GM21367 (cell line): ENCODE data around the gene CFAP61.
"Not testable (repeated sequence)": the region's sequence is repeated elsewhere in the genome, so short reads cannot be mapped to it uniquely, and the experiment has no call there.

Experiments
- ATAC-seq: cut with Tn5 transposase; IDR thresholded peaks from one replicate; pipeline ENCODE4 v1.9.1; 2021; ENCODE audit not compliant: unreplicated experiment

The CFAP61 gene

GRCh38 chr20:20052074-20052970, at the start of gene CFAP61, which contains the start of gene CRNKL1:
Gene CFAP61 (plus strand): TSS chr20:20052532. CDS start chr20:20056654, 4,122 bp downstream.
Gene CRNKL1 (minus strand): TSS chr20:20052466. CDS start chr20:20052342, 124 bp downstream.
- peak; percentile 92 for ATAC-seq

- no peak for ATAC-seq
These were observed 49.0 kb upstream of the CFAP61 start for GRCh38 chr20:20003031-20003954.

- ATAC-seq: not testable (repeated sequence)
These were observed 48.4 kb upstream of the CFAP61 start for GRCh38 chr20:20003955-20004322.

GRCh38 chr20:20005342-20005741, 47.0 kb upstream of the CFAP61 start:
- no peak for ATAC-seq

GRCh38 chr20:20009784-20010253, 42.5 kb upstream of the CFAP61 start:
- no peak for ATAC-seq

GRCh38 chr20:20010639-20011500, 41.5 kb upstream of the CFAP61 start:
- ATAC-seq: no peak

- no peak for ATAC-seq
These were observed 39.8 kb upstream of the CFAP61 start for GRCh38 chr20:20012541-20012940.

GRCh38 chr20:20014659-20015058, 37.7 kb upstream of the CFAP61 start:
- ATAC-seq: no peak

- ATAC-seq: peak; percentile 98
These were observed 35.1 kb upstream of the CFAP61 start, which contains the start of gene NAA20 for GRCh38 chr20:20017001-20017843. Gene NAA20 (plus strand): TSS chr20:20017362. CDS start chr20:20017397, 35 bp downstream.

- ATAC-seq: peak; percentile 13
These were observed 34.5 kb upstream of the CFAP61 start for GRCh38 chr20:20017844-20018185.

GRCh38 chr20:20018366-20018765, 34.0 kb upstream of the CFAP61 start:
- ATAC-seq: no peak

- ATAC-seq: no peak
These were observed 33.2 kb upstream of the CFAP61 start for GRCh38 chr20:20019123-20019522.

GRCh38 chr20:20020908-20021307, 31.4 kb upstream of the CFAP61 start:
- ATAC-seq: no peak

- no peak for ATAC-seq
These were observed 30.5 kb upstream of the CFAP61 start for GRCh38 chr20:20021835-20022234.

GRCh38 chr20:20022498-20022897, 29.8 kb upstream of the CFAP61 start:
- ATAC-seq: peak; percentile 64

GRCh38 chr20:20023395-20023794, 28.9 kb upstream of the CFAP61 start:
- no peak for ATAC-seq

- no peak for ATAC-seq
These were observed 27.4 kb upstream of the CFAP61 start for GRCh38 chr20:20024942-20025341.

- no peak for ATAC-seq
These were observed 25.0 kb upstream of the CFAP61 start for GRCh38 chr20:20027284-20027683.

- no peak for ATAC-seq
These were observed 20.5 kb upstream of the CFAP61 start for GRCh38 chr20:20031790-20032189.

GRCh38 chr20:20034486-20034885, 17.8 kb upstream of the CFAP61 start:
- no peak for ATAC-seq
